Coronary artery (tissue), 2 donors: Measurements from ENCODE around the gene TIMP3.
A peak's percentile ranks its signal among the peaks of the same experiment; 100 is the strongest.

Experiments used
- DNase-seq: peaks from one replicate; pipeline ENCODE4 v3.0.0-alpha.2; 2017; ENCODE audit warnings: low spot score
- H3K27ac ChIP-seq, 2 donors: fragments of 200-600 bp; sonication (generic); one replicate each; pipeline ENCODE4 v1.5.1; 2016 to 2019
- H3K4me3 ChIP-seq: fragments of 200-600 bp; sonication (generic); 2 replicates; pipeline ENCODE4 v1.5.1; 2016; ENCODE audit warnings: mild to moderate bottlenecking, moderate library complexity
- CTCF ChIP-seq: fragments of 200-600 bp; sonication (generic); IDR thresholded peaks from one replicate; pipeline ENCODE4 v1.5.1; 2019; ENCODE audit warnings: antibody characterized with exemption

The TIMP3 gene

GRCh38 chr22:32760396-32760795, 41.1 kb upstream of the TIMP3 start:
- H3K27ac ChIP-seq, result peak overlapping the region; percentile 23 to 65
- no peak for TF ChIP-seq CTCF
- no peak for DNase-seq
- no peak overlapping the region for H3K4me3 ChIP-seq

- Histone ChIP-seq H3K4me3 (no peak overlapping the region), H3K27ac (peak overlapping the region; percentile 23 to 65)
- no peak for DNase-seq
- no peak for TF ChIP-seq CTCF
Measured at GRCh38 chr22:32760815-32761214, 40.7 kb upstream of the TIMP3 start.

- DNase-seq, result no peak
- no peak for TF ChIP-seq CTCF
- no peak overlapping the region for H3K4me3 ChIP-seq
- H3K27ac ChIP-seq, result peak overlapping the region in 1 of 2 donors; percentile 60
Measured at GRCh38 chr22:32761251-32761903, 40.1 kb upstream of the TIMP3 start.

GRCh38 chr22:32764330-32765131, 37.0 kb upstream of the TIMP3 start:
- H3K4me3 ChIP-seq, result no peak overlapping the region
- no peak for TF ChIP-seq CTCF
- H3K27ac ChIP-seq, result peak overlapping the region in 1 of 2 donors; percentile 75
- no peak for DNase-seq

GRCh38 chr22:32765132-32765618, 36.3 kb upstream of the TIMP3 start:
- TF ChIP-seq CTCF, result no peak
- peak overlapping the region in 1 of 2 donors; percentile 75 for H3K27ac ChIP-seq
- no peak for DNase-seq

GRCh38 chr22:32771756-32772155, 29.7 kb upstream of the TIMP3 start:
- no peak overlapping the region for H3K4me3 ChIP-seq
- no peak for DNase-seq
- TF ChIP-seq CTCF, result no peak
- H3K27ac ChIP-seq, result no peak overlapping the region

More at GRCh38 chr22:32765132-32765618, 36.3 kb upstream of the TIMP3 start:
- no peak overlapping the region for H3K4me3 ChIP-seq

GRCh38 chr22:32775957-32776356, 25.5 kb upstream of the TIMP3 start:
- no peak for TF ChIP-seq CTCF
- H3K4me3 ChIP-seq, result no peak overlapping the region
- H3K27ac ChIP-seq, result no peak overlapping the region
- DNase-seq, result no peak
